Left ventricle myocardium inferior (tissue), 1 donor: ENCODE results near the gene PATJ. TPM values are rescaled to one million over a fixed set of nuclear protein-coding genes. Genes with fewer than 3 reads are reported as not detected.
A peak's percentile ranks its signal among the peaks of the same experiment; 100 is the strongest.
"Not testable (repeated sequence)": the region's sequence is repeated elsewhere in the genome, so short reads cannot be mapped to it uniquely, and the experiment has no call there.

Source experiments
- DNase-seq: peaks from one replicate; pipeline ENCODE4 v3.0.0-alpha.2; 2020
- H3K27ac ChIP-seq: fragments of 200-600 bp; replicated peaks from 2 replicates; pipeline ENCODE4 v1.8.0; 2021
- H3K27me3 ChIP-seq: fragments of 200-600 bp; 2 replicates; pipeline ENCODE4 v1.8.0; 2021; ENCODE audit warnings: low read depth
- H3K36me3 ChIP-seq: fragments of 200-600 bp; 2 replicates; pipeline ENCODE4 v1.8.0; 2021
- H3K4me1 ChIP-seq: fragments of 200-600 bp; 2 replicates; pipeline ENCODE4 v1.8.0; 2021
- H3K4me3 ChIP-seq: fragments of 200-600 bp; 2 replicates; pipeline ENCODE4 v1.8.0; 2021; ENCODE audit warnings: mild to moderate bottlenecking, moderate library complexity
- H3K9me3 ChIP-seq: fragments of 200-600 bp; replicated peaks from 2 replicates; pipeline ENCODE4 v1.8.0; 2021
- intact Hi-C: fragments of 100-400 bp; cut with micrococcal nuclease; formaldehyde crosslinking; loops from one replicate; pipeline ENCODE4 v1.11.0; 2022
- total RNA-seq: library from RNA; stranded (reverse); fragmentation: NEBNext Ultra II Directional; extraction: Animal tissue kit (Norgen Biotek cat#: 25700); gene quantifications from one replicate; pipeline ENCODE4 v1.2.1, GENCODE V29; 2021
- TF ChIP-seq, protein P1 (sequence below): fragments of 200-600 bp; IDR thresholded peaks from 2 replicates; pipeline ENCODE4 v1.8.0; 2021; ENCODE audit warnings: antibody characterized with exemption, mild to moderate bottlenecking, borderline replicate concordance
- donor health status: DM: no; HTN: yes; CAD: no; lungs with severe emphysema.

PATJ gene
- total RNA-seq, 1 donor from 2014 or later, result 166 TPM

DNA sequence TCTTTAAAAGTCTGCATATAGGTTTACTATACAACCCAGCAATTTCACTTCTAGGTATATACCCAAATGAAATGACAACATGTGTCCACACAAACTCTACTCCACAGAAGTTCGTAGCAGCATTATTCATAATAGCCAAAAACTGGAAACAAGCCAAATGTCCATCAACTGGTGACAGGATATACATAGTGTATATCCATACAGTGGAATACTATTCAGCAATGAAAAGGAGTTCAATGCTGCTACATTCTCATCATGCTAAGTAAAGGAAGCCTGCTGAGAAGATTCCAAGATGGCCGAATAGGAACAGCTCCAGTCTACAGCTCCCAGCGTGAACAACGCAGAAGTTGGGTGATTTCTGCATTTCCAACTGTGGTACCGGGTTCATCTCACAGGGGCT is 200.6 kb downstream of the PATJ start:
- no peaks in the 10 kb centered on the region for H3K27me3 ChIP-seq
- no peaks in the 10 kb centered on the region for H3K4me1 ChIP-seq
- intact Hi-C loops, result no loop called here
- H3K9me3 ChIP-seq, result no peaks in the 10 kb centered on the region
- H3K27ac ChIP-seq, result no peak overlapping the region
- H3K36me3 ChIP-seq, result no peaks in the 10 kb centered on the region
- H3K4me3 ChIP-seq, result no peak overlapping the region
- TF ChIP-seq, protein P1, sequence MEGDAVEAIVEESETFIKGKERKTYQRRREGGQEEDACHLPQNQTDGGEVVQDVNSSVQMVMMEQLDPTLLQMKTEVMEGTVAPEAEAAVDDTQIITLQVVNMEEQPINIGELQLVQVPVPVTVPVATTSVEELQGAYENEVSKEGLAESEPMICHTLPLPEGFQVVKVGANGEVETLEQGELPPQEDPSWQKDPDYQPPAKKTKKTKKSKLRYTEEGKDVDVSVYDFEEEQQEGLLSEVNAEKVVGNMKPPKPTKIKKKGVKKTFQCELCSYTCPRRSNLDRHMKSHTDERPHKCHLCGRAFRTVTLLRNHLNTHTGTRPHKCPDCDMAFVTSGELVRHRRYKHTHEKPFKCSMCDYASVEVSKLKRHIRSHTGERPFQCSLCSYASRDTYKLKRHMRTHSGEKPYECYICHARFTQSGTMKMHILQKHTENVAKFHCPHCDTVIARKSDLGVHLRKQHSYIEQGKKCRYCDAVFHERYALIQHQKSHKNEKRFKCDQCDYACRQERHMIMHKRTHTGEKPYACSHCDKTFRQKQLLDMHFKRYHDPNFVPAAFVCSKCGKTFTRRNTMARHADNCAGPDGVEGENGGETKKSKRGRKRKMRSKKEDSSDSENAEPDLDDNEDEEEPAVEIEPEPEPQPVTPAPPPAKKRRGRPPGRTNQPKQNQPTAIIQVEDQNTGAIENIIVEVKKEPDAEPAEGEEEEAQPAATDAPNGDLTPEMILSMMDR, result no peak
- no peak for DNase-seq

DNA sequence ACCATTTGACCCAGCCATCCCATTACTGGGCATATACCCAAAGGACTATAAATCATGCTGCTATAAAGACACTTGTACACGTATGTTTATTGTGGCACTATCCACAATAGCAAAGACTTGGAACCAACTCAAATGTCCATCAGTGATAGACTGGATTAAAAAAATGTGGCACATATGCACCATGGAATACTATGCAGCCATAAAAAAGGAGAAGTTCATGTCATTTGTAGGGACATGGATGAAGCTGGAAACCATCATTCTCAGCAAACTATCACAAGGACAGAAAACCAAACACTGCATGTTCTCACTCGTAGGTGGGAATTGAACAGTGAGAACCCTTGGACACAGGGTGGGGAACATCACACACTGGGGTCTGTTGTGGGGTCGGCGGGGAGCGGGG is 206.4 kb downstream of the PATJ start:
- DNase-seq, H3K27ac ChIP-seq, H3K9me3 ChIP-seq, H3K4me3 ChIP-seq, H3K27me3 ChIP-seq, intact Hi-C loops, H3K36me3 ChIP-seq: not testable (repeated sequence)
- H3K4me1 ChIP-seq, result peaks cover 15% of the 10 kb centered on the region

DNA sequence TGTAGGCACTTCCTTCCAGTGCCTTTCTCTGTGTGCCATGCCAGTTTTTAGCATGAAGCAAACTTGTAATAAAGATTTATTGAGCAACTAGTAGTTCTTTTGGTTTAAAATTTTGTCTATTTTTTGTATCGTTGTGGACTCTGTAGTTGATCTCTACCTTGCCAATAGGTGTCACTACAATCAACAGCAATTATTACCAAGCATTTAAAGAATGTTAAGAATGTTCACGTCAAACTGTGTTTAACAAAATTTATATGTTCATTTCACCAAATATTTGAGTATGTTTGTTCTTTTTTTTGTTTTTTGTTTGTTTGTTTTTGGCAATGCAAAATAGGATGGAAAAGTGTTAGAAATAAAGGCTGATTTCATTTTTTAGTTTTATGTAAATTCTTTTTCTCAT is 208.1 kb downstream of the PATJ start:
- Histone ChIP-seq H3K4me1 (peaks cover 15% of the 10 kb centered on the region), H3K27me3 (no peaks in the 10 kb centered on the region), H3K4me3 (no peak overlapping the region), H3K27ac (peak overlapping the region; percentile 87), H3K36me3 (no peaks in the 10 kb centered on the region), H3K9me3 (peaks cover 4% of the 10 kb centered on the region)
- intact Hi-C loops, result loop anchor here (10.0 kb wide), 1 partner anchor 114 kb away; no protein-coding TSS in a partner anchor
- TF ChIP-seq, protein P1, result peak; percentile 43
- DNase-seq, result no peak

DNA sequence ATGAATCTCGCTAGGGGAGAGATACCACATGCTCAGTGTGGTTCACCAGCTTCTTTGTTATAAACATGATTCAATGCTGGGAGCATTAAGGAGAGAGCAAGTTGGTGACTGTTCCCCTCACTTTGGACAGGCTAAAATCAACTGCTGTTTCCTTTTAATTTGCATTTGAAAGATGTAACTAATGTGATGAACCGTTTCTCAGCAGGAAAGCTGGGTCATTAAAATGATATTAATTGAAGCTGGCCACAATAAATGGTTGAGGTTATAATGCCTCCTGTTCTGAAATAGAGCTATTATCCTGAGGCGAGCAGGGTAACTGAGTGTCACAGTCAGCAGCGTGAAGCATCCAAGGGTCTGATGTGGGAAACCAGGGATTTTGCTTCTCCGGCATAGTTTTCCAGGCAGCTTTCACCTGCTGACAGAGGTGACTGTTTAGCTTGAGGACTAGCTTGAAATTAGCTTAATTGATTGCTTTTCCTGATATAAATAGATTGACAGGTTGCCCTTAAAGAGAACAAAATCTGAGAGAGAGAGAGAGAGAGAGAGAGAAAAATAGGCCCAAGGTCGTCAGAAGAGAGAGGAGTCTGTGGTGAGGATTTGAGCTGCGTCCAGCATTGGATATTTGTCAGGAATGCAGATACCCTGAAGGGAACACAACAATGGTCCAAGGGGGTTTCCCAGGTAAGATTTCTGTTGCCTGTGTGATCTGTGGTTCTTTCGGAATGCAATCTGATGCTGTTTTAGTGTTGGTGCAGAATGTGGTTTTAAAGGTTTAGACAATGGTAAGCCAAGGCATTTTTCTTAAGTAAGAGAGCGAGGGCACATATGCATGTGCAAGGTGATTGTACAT is 209.7 kb downstream of the PATJ start:
- DNase-seq, result no peak
- Histone ChIP-seq H3K9me3 (peaks cover 4% of the 10 kb centered on the region), H3K36me3 (no peaks in the 10 kb centered on the region), H3K27me3 (no peaks in the 10 kb centered on the region), H3K4me3 (peak overlapping the region; percentile 60), H3K27ac (peak overlapping the region; percentile 87), H3K4me1 (peaks cover 18% of the 10 kb centered on the region)
- TF ChIP-seq, protein P1, result no peak
- intact Hi-C loops, result loop anchor here (10.0 kb wide), 1 partner anchor 113 kb away; no protein-coding TSS in a partner anchor

DNA sequence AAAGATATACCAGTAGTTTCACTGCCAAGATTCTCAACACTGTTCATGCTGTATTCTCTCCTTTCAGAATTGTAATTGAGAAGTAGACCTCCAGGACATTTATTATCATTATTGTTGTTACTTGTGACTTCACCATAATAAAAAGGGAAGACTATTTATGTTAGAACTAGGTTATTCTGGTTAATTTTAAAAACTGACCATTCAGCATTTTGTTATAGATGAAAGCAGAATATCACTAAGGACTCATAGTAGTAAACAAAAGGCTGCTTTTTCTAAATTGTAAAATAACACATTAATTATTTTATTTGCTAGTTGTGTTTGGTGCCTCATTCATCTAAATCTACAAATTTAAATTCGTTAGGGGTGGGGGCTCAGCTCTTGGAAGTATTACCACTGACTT is 210.4 kb downstream of the PATJ start:
- Histone ChIP-seq H3K4me1 (peaks cover 19% of the 10 kb centered on the region), H3K9me3 (peaks cover 4% of the 10 kb centered on the region), H3K27ac (peak overlapping the region; percentile 87), H3K4me3 (peak overlapping the region; percentile 60), H3K27me3 (no peaks in the 10 kb centered on the region), H3K36me3 (no peaks in the 10 kb centered on the region)
- DNase-seq, result no peak
- TF ChIP-seq, protein P1, result no peak
- intact Hi-C loops, result loop anchor here (10.0 kb wide), 1 partner anchor 112 kb away; no protein-coding TSS in a partner anchor

DNA sequence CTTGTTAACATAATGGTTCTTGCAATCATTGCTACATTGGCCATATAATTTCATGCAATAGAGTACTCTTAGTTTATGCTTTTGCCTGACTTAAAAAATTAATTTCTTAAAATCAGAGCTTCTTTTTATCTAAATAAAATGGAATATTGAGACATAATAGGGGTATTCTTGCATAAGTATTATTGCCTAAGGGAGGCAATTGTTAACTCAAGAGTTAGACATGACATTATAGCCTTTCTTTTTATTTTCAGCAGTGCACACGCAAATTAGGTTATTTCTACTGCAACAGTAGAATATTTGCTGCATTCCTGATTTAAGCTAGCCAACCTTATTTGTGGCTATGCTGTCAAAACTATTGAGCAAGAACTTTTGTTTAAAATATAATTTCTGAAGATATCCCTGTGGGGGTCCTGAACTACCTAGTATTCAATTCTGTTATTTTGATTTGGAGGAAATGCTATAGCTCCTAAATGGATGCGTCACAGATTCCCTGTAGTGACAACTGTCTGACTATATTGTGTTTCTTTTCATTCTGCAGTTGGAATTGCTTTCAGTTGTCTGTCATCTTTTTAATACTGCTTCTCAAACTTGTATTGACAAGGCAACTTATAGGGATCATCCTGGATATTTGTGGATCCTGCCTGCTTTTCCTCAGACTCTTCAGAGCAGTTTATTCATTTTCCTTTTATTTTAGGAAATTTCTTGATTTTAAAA is 211.0 kb downstream of the PATJ start:
- intact Hi-C loops, result loop anchor here (10.0 kb wide), 1 partner anchor 112 kb away; no protein-coding TSS in a partner anchor
- TF ChIP-seq, protein P1, result no peak
- Histone ChIP-seq H3K27me3 (no peaks in the 10 kb centered on the region), H3K36me3 (no peaks in the 10 kb centered on the region), H3K4me1 (peaks cover 19% of the 10 kb centered on the region), H3K27ac (peak overlapping the region; percentile 87), H3K4me3 (peak overlapping the region; percentile 60), H3K9me3 (peaks cover 4% of the 10 kb centered on the region)
- DNase-seq, result no peak
